HepG2 (cell line): ENCODE measurements around the gene MILR1. TPM values are rescaled to one million over a fixed set of nuclear protein-coding genes. Genes with fewer than 3 reads are reported as not detected.

ENCODE experiments used
- ATAC-seq: fragments of 200-7000 bp; cut with Tn5 transposase; 3 replicates; pipeline ENCODE4 v1.9.1; 2020; ENCODE audit warnings: mild to moderate bottlenecking, moderate library complexity
- BruUV-seq: library from RNA; stranded (reverse); fragments of 400-500 nt; replicated peaks from 2 replicates; lab custom pipeline; 2021; lab: Mats Ljungman, UMichigan
- CTCF ChIA-PET: fragments of 300-600 bp; formaldehyde crosslinking; extraction: SDS; loops from one replicate; lab custom pipeline; 2021; ENCODE audit warnings: low total read pairs, inconsistent platforms, low intra/inter-chr PET ratio; lab: Yijun Ruan, JAX
- POLR2A ChIA-PET: fragments of 350-600 bp; sonication (Branson Sonifier 250); formaldehyde crosslinking; loops from one replicate; lab custom pipeline; 2020; ENCODE audit warnings: antibody characterized with exemption, inconsistent platforms; lab: Yijun Ruan, JAX
- DNase-seq: peaks from one replicate; pipeline ENCODE4 v3.0.0-alpha.2; 2015; ENCODE audit warnings: low spot score
- FAIRE-seq: peaks from 3 replicates; lab custom pipeline; 2011; peaks lifted over from hg19 to GRCh38; lab: Jason Lieb, UNC
- H2AFZ ChIP-seq: one replicate; pipeline ENCODE4 v1.6.1; 2011; ENCODE audit warnings: low read length, inconsistent platforms
- H3K27ac ChIP-seq: fragments of 300-600 bp; 3 replicates; pipeline ENCODE4 v1.8.0; 2011; ENCODE audit warnings: mixed run types, mild to moderate bottlenecking, mixed read lengths, low read length, inconsistent platforms; ENCODE audit not compliant: insufficient read depth; ENCODE audit errors: extremely low read length
- H3K27me3 ChIP-seq, 2 experiments: fragments of 200-600 bp in 1 of 2; 2 replicates in 1 of 2; 3 replicates in 1 of 2; pipeline versions ENCODE4 v1.6.0 to v1.8.0; 2011; ENCODE audit warnings: low read length in 2 of 2, mild to moderate bottlenecking in 2 of 2, moderate library complexity in 2 of 2, inconsistent platforms in 1 of 2; ENCODE audit not compliant: insufficient read depth in 2 of 2, control insufficient read depth in 1 of 2
- H3K36me3 ChIP-seq, 2 experiments: fragments of 200-600 bp in 1 of 2; replicated peaks in 1 of 2; 2 replicates in 1 of 2; 3 replicates in 1 of 2; pipeline versions ENCODE4 v1.5.1 to v1.8.0; 2011; ENCODE audit warnings: low read length in 2 of 2, inconsistent platforms in 1 of 2; ENCODE audit not compliant: insufficient read depth in 2 of 2, control insufficient read depth in 1 of 2
- H3K4me1 ChIP-seq: 2 replicates; pipeline ENCODE4 v1.5.1; 2012; ENCODE audit warnings: low read length, inconsistent platforms; ENCODE audit not compliant: insufficient read depth
- H3K4me2 ChIP-seq: 2 replicates; pipeline ENCODE4 v1.6.0; 2011; ENCODE audit warnings: low read depth, low read length, inconsistent platforms
- H3K4me3 ChIP-seq, 3 experiments: fragments of 200-600 bp in 1 of 3; sonication (generic), shearing (Covaris generic) in 1 of 3; replicated peaks in 1 of 3; 2 replicates each; pipeline ENCODE4 v1.5.1; 2011 to 2016; ENCODE audit warnings: low read length in 3 of 3, inconsistent platforms in 2 of 3, low read depth in 2 of 3, mild to moderate bottlenecking in 2 of 3, control low read depth in 1 of 3, mixed read lengths in 1 of 3; ENCODE audit not compliant: insufficient read depth in 1 of 3
- H3K79me2 ChIP-seq: one replicate; pipeline ENCODE4 v1.6.1; 2011; ENCODE audit warnings: low read length, inconsistent platforms; ENCODE audit not compliant: insufficient read depth
- H3K9ac ChIP-seq: 2 replicates; pipeline ENCODE4 v1.6.0; 2011; ENCODE audit warnings: mild to moderate bottlenecking, low read depth, low read length, inconsistent platforms; ENCODE audit not compliant: insufficient read depth
- H3K9me3 ChIP-seq: 2 replicates; pipeline ENCODE4 v1.5.1; 2012; ENCODE audit warnings: mild to moderate bottlenecking, low read length
- H4K20me1 ChIP-seq: 2 replicates; pipeline ENCODE4 v1.6.0; 2011; ENCODE audit warnings: inconsistent platforms, mild to moderate bottlenecking, low read length, moderate library complexity; ENCODE audit not compliant: insufficient read depth
- ADNP ChIP-seq: sonication (generic); formaldehyde crosslinking; IDR thresholded peaks from 2 replicates; pipeline ENCODE4 v1.4.0; 2020; ENCODE audit warnings: missing genetic modification reagents
- ARID2 ChIP-seq: sonication (generic); formaldehyde crosslinking; IDR thresholded peaks from 2 replicates; pipeline ENCODE4 v1.8.1; 2022; ENCODE audit warnings: mild to moderate bottlenecking, missing genetic modification reagents, borderline replicate concordance
- ARID5B ChIP-seq: IDR thresholded peaks from 2 replicates; pipeline ENCODE4 v1.4.0; 2020; ENCODE audit warnings: mild to moderate bottlenecking, missing genetic modification reagents
- CENPBD1 ChIP-seq: sonication (generic); formaldehyde crosslinking; IDR thresholded peaks from 2 replicates; pipeline ENCODE4 v1.8.0; 2022; ENCODE audit warnings: missing genetic modification reagents, low read depth, mild to moderate bottlenecking, borderline replicate concordance
- KDM1A ChIP-seq: IDR thresholded peaks from 2 replicates; pipeline ENCODE4 v1.6.1; 2016; ENCODE audit warnings: missing compliant biosample characterization
- POGZ ChIP-seq: sonication (generic); formaldehyde crosslinking; IDR thresholded peaks from 2 replicates; pipeline ENCODE4 v1.4.0; 2020; ENCODE audit warnings: mild to moderate bottlenecking, missing genetic modification reagents
- RAD21 ChIP-seq: fragments of 450-650 bp; formaldehyde crosslinking; IDR thresholded peaks from 2 replicates; pipeline ENCODE4 v1.5.0; 2020; ENCODE audit warnings: mild to moderate bottlenecking
- REL ChIP-seq: sonication (generic); formaldehyde crosslinking; conservative IDR thresholded peaks from 2 replicates; pipeline ENCODE4 v1.8.0; 2022; ENCODE audit warnings: mild to moderate bottlenecking, missing genetic modification reagents, moderate library complexity
- TBL1XR1 ChIP-seq: fragments of 150-350 bp; IDR thresholded peaks from 2 replicates; pipeline ENCODE4 v1.6.1; 2014; ENCODE audit warnings: borderline replicate concordance, low read length; ENCODE audit not compliant: partially characterized antibody
- TOE1 ChIP-seq: sonication (generic); formaldehyde crosslinking; IDR thresholded peaks from 2 replicates; pipeline ENCODE4 v1.4.0; 2020; ENCODE audit warnings: mild to moderate bottlenecking, missing genetic modification reagents
- ZMYM3 ChIP-seq: sonication (generic); formaldehyde crosslinking; IDR thresholded peaks from 2 replicates; pipeline ENCODE4 v1.5.1; 2020; ENCODE audit warnings: mild to moderate bottlenecking, missing genetic modification reagents
- ZNF569 ChIP-seq: sonication (generic); formaldehyde crosslinking; IDR thresholded peaks from 2 replicates; pipeline ENCODE4 v1.5.0; 2020; ENCODE audit warnings: mild to moderate bottlenecking, missing genetic modification reagents, moderate library complexity, borderline replicate concordance
- ZNF580 ChIP-seq: IDR thresholded peaks from 2 replicates; pipeline ENCODE4 v1.6.1; 2016; ENCODE audit warnings: low read depth, borderline replicate concordance
- ZNF768 ChIP-seq: sonication (generic); formaldehyde crosslinking; IDR thresholded peaks from 2 replicates; pipeline ENCODE4 v1.4.0; 2020; ENCODE audit warnings: missing genetic modification reagents
- WGBS: methylation state at CpG from one replicate; pipeline ENCODE4 v1.1.6; 2017; ENCODE audit warnings: low lambda C conversion rate; 5-methylcytosine and 5-hydroxymethylcytosine counted together
- in situ Hi-C: cut with HindIII; loops from 2 replicates; pipeline ENCODE4 v1.10.0; 2017; ENCODE audit warnings: low pct_unique_long_range_greater_than_20kb; ENCODE audit not compliant: extremely low pct_ligation_motif_present
- intact Hi-C: fragments of 100-400 bp; cut with micrococcal nuclease; formaldehyde crosslinking; loops from one replicate; pipeline ENCODE4 v1.10.0; 2022; ENCODE audit not compliant: unreplicated experiment
- polyA plus RNA-seq, 8 experiments: library from polyadenylated mRNA; depleted of rRNA in 3 of 8; stranded (reverse) in 7 of 8; unstranded in 1 of 8; fragments of >200 nt; fragmentation: Illumina TruSeq in 4 of 8; extraction: Trizol in 4 of 8; gene quantifications; 2 replicates each; pipeline versions ENCODE4 v1.2.1 to v1.2.3, GENCODE V29; 2011 to 2016; ENCODE audit warnings: low read depth in 4 of 8, missing spikeins in 1 of 8, mixed read lengths in 1 of 8; ENCODE audit not compliant: insufficient read depth in 1 of 8
- total RNA-seq, 5 experiments: library from RNA; depleted of rRNA; stranded (reverse); fragments of >200 nt; fragmentation: Illumina TruSeq; extraction: Trizol; gene quantifications; 2 replicates each; pipeline ENCODE4 v1.2.3, GENCODE V29; 2016; ENCODE audit warnings: low read depth in 1 of 5

Gene MILR1
- total and polyA plus RNA-seq, 2 of the 13 experiments (the other 11 are each of a cell fraction or from before 2014, with no cell fraction given), result 0.27 to 1.7 TPM

GRCh38 chr17:64412944-64413381 is 36.0 kb upstream of the MILR1 start:
- H3K27me3 ChIP-seq, result no peaks in the 10 kb centered on the region
- no peak overlapping the region; the same call in 1 of the 2 replicates for H3K9ac ChIP-seq
- intact Hi-C loops, result no loop called here
- no peak overlapping the region for H3K27ac ChIP-seq
- no peak overlapping the region for H3K4me3 ChIP-seq
- no peak for DNase-seq
- 84% methylated on average over 2 of the region's 2 CpGs for WGBS
- no peaks in the 10 kb centered on the region for H3K9me3 ChIP-seq
- H2AFZ ChIP-seq, result no peak overlapping the region
- CTCF ChIA-PET, result interaction anchor here (1.9 kb wide), 1 partner anchor 106 kb away, joined by 4 read pairs; no protein-coding TSS in a partner anchor
- TF ChIP-seq KDM1A (CRISPR knock-in tag) (peak; percentile 45; the same call in 1 of the 2 replicates), ZMYM3 (CRISPR knock-in tag) (peak; percentile 85), ADNP (CRISPR knock-in tag) (peak; percentile 71; the same call in 1 of the 2 replicates), ZNF768 (CRISPR knock-in tag) (peak; percentile 83; the same call in 1 of the 2 replicates), TBL1XR1 (no peak)
- TF ChIP-seq, all 625 proteins: peak for 4
- Histone ChIP-seq H3K4me1 (peaks cover 40% of the 10 kb centered on the region), H4K20me1 (peaks cover 8% of the 10 kb centered on the region; the same call in 1 of the 2 replicates), H3K79me2 (no peaks in the 10 kb centered on the region), H3K4me2 (no peak overlapping the region), H3K36me3 (no peaks in the 10 kb centered on the region)
- in situ Hi-C loops, result no loop called here
- BruUV-seq, result no TSS peak
- FAIRE-seq (no peak), ATAC-seq (no peak)
- POLR2A ChIA-PET, result no interaction called here

GRCh38 chr17:64413513-64413912 is 35.4 kb upstream of the MILR1 start:
- Histone ChIP-seq H2AFZ (no peak overlapping the region), H4K20me1 (peaks cover 8% of the 10 kb centered on the region; the same call in 1 of the 2 replicates), H3K4me3 (no peak overlapping the region), H3K4me1 (peaks cover 38% of the 10 kb centered on the region), H3K27me3 (no peaks in the 10 kb centered on the region), H3K36me3 (no peaks in the 10 kb centered on the region), H3K9ac (no peak overlapping the region; the same call in 1 of the 2 replicates), H3K27ac (no peak overlapping the region), H3K9me3 (no peaks in the 10 kb centered on the region), H3K79me2 (no peaks in the 10 kb centered on the region), H3K4me2 (no peak overlapping the region)
- WGBS, result 28% methylated on average over 4 of the region's 4 CpGs
- DNase-seq (no peak), FAIRE-seq (no peak), ATAC-seq (no peak)
- CTCF ChIA-PET, result interaction anchor here (1.9 kb wide), 1 partner anchor 107 kb away, joined by 4 read pairs; no protein-coding TSS in a partner anchor
- no peak for TF ChIP-seq ARID2 (CRISPR knock-in tag)
- TF ChIP-seq TOE1, result no peak
- TF ChIP-seq RAD21, result no peak
- no peak for TF ChIP-seq ZNF569
- no peak for TF ChIP-seq POGZ
- no peak for TF ChIP-seq REL (CRISPR knock-in tag)
- TF ChIP-seq ARID5B (CRISPR knock-in tag), result no peak
- TF ChIP-seq CENPBD1 (CRISPR knock-in tag), result no peak
- no peak for TF ChIP-seq ZNF580 (CRISPR knock-in tag)
- POLR2A ChIA-PET, result no interaction called here
- intact Hi-C loops, result no loop called here
- BruUV-seq, result no TSS peak
- in situ Hi-C loops, result no loop called here
